Muscle layer of colon (tissue), 2 donors: ENCODE measurements around the gene TIAM1.

Experiments used
- H3K27ac ChIP-seq: one replicate; pipeline ENCODE4 v1.7.0; 2013; ENCODE audit warnings: low read depth, mild to moderate bottlenecking, low read length, moderate library complexity
- H3K27me3 ChIP-seq, 2 donors: one replicate each; pipeline ENCODE4 v1.7.0; 2013; ENCODE audit warnings: low read length in 2 of 2, mild to moderate bottlenecking in 2 of 2; ENCODE audit not compliant: insufficient read depth in 2 of 2, control insufficient read depth in 1 of 2
- H3K36me3 ChIP-seq: one replicate; pipeline ENCODE4 v1.7.0; 2013; ENCODE audit warnings: mild to moderate bottlenecking, low read length; ENCODE audit not compliant: insufficient read depth
- H3K4me1 ChIP-seq: one replicate; pipeline ENCODE4 v1.7.0; 2013; ENCODE audit warnings: mild to moderate bottlenecking, low read length; ENCODE audit not compliant: insufficient read depth
- H3K4me3 ChIP-seq, 2 donors: one replicate each; pipeline ENCODE4 v1.7.0; 2013; ENCODE audit warnings: low read length in 2 of 2, low read depth in 1 of 2, mild to moderate bottlenecking in 1 of 2, moderate library complexity in 1 of 2
- H3K9ac ChIP-seq: one replicate; pipeline ENCODE4 v1.7.0; 2013; ENCODE audit warnings: low read length
- H3K9me3 ChIP-seq: one replicate; pipeline ENCODE4 v1.7.0; 2013; ENCODE audit warnings: mild to moderate bottlenecking, low read length
- donor health status: abdominal sarcoma.
- donor health status: Adenocarcinoma of cecum.

TIAM1 gene

GRCh38 chr21:31261759-31262158, 82.3 kb downstream of the TIAM1 start:
- Histone ChIP-seq H3K27me3 (no peaks in the 10 kb centered on the region), H3K9me3 (no peaks in the 10 kb centered on the region), H3K4me3 (no peak overlapping the region), H3K9ac (no peak overlapping the region), H3K36me3 (no peaks in the 10 kb centered on the region), H3K4me1 (no peaks in the 10 kb centered on the region), H3K27ac (no peak overlapping the region)

- H3K27me3 ChIP-seq = no peaks in the 10 kb centered on the region
- no peaks in the 10 kb centered on the region for H3K36me3 ChIP-seq
Measured at GRCh38 chr21:31260790-31261189, 83.3 kb downstream of the TIAM1 start.

GRCh38 chr21:31258073-31258472, 86.0 kb downstream of the TIAM1 start:
- H3K27ac ChIP-seq = no peak overlapping the region
- H3K9ac ChIP-seq = no peak overlapping the region
- H3K27me3 ChIP-seq = no peaks in the 10 kb centered on the region
- H3K4me1 ChIP-seq = no peaks in the 10 kb centered on the region
- H3K9me3 ChIP-seq = no peaks in the 10 kb centered on the region
- H3K36me3 ChIP-seq = no peaks in the 10 kb centered on the region
- no peak overlapping the region for H3K4me3 ChIP-seq

More at GRCh38 chr21:31260790-31261189, 83.3 kb downstream of the TIAM1 start:
- Histone ChIP-seq H3K9ac (no peak overlapping the region), H3K4me3 (no peak overlapping the region), H3K9me3 (no peaks in the 10 kb centered on the region), H3K4me1 (no peaks in the 10 kb centered on the region), H3K27ac (no peak overlapping the region)

GRCh38 chr21:31257265-31257664, 86.8 kb downstream of the TIAM1 start:
- no peak overlapping the region for H3K9ac ChIP-seq
- H3K27me3 ChIP-seq = no peaks in the 10 kb centered on the region
- no peaks in the 10 kb centered on the region for H3K9me3 ChIP-seq
- no peaks in the 10 kb centered on the region for H3K4me1 ChIP-seq
- no peak overlapping the region for H3K4me3 ChIP-seq
- H3K27ac ChIP-seq = no peak overlapping the region
- no peaks in the 10 kb centered on the region for H3K36me3 ChIP-seq

GRCh38 chr21:31255896-31256295, 88.2 kb downstream of the TIAM1 start:
- Histone ChIP-seq H3K9ac (no peak overlapping the region), H3K36me3 (no peaks in the 10 kb centered on the region), H3K4me1 (no peaks in the 10 kb centered on the region), H3K4me3 (no peak overlapping the region), H3K27ac (no peak overlapping the region), H3K9me3 (no peaks in the 10 kb centered on the region), H3K27me3 (no peaks in the 10 kb centered on the region)

- no peaks in the 10 kb centered on the region for H3K4me1 ChIP-seq
Measured at GRCh38 chr21:31255036-31255435, 89.0 kb downstream of the TIAM1 start.

GRCh38 chr21:31254131-31254530, 89.9 kb downstream of the TIAM1 start:
- no peaks in the 10 kb centered on the region for H3K4me1 ChIP-seq
- H3K27ac ChIP-seq = no peak overlapping the region
- no peak overlapping the region for H3K9ac ChIP-seq

More at GRCh38 chr21:31255036-31255435, 89.0 kb downstream of the TIAM1 start:
- no peak overlapping the region for H3K9ac ChIP-seq
- H3K9me3 ChIP-seq = no peaks in the 10 kb centered on the region
- H3K27ac ChIP-seq = no peak overlapping the region
- no peaks in the 10 kb centered on the region for H3K27me3 ChIP-seq
- no peak overlapping the region for H3K4me3 ChIP-seq
- no peaks in the 10 kb centered on the region for H3K36me3 ChIP-seq

GRCh38 chr21:31253684-31254083, 90.4 kb downstream of the TIAM1 start:
- Histone ChIP-seq H3K9me3 (no peaks in the 10 kb centered on the region), H3K36me3 (no peaks in the 10 kb centered on the region), H3K4me1 (no peaks in the 10 kb centered on the region), H3K27me3 (no peaks in the 10 kb centered on the region), H3K4me3 (no peak overlapping the region), H3K9ac (no peak overlapping the region), H3K27ac (no peak overlapping the region)

More at GRCh38 chr21:31254131-31254530, 89.9 kb downstream of the TIAM1 start:
- Histone ChIP-seq H3K27me3 (no peaks in the 10 kb centered on the region), H3K9me3 (no peaks in the 10 kb centered on the region), H3K36me3 (no peaks in the 10 kb centered on the region), H3K4me3 (no peak overlapping the region)

GRCh38 chr21:31252611-31253010, 91.5 kb downstream of the TIAM1 start:
- Histone ChIP-seq H3K4me1 (no peaks in the 10 kb centered on the region), H3K9ac (no peak overlapping the region), H3K27me3 (no peaks in the 10 kb centered on the region), H3K36me3 (no peaks in the 10 kb centered on the region), H3K4me3 (no peak overlapping the region), H3K9me3 (no peaks in the 10 kb centered on the region), H3K27ac (no peak overlapping the region)

- H3K4me1 ChIP-seq = no peaks in the 10 kb centered on the region
Measured at GRCh38 chr21:31252091-31252490, 92.0 kb downstream of the TIAM1 start.

GRCh38 chr21:31251686-31252085, 92.4 kb downstream of the TIAM1 start:
- H3K4me3 ChIP-seq = no peak overlapping the region
- H3K9me3 ChIP-seq = no peaks in the 10 kb centered on the region
- no peaks in the 10 kb centered on the region for H3K27me3 ChIP-seq
- H3K9ac ChIP-seq = no peak overlapping the region
- no peak overlapping the region for H3K27ac ChIP-seq
- no peaks in the 10 kb centered on the region for H3K36me3 ChIP-seq
- H3K4me1 ChIP-seq = no peaks in the 10 kb centered on the region

More at GRCh38 chr21:31252091-31252490, 92.0 kb downstream of the TIAM1 start:
- no peak overlapping the region for H3K4me3 ChIP-seq
- no peaks in the 10 kb centered on the region for H3K9me3 ChIP-seq
- no peaks in the 10 kb centered on the region for H3K27me3 ChIP-seq
- no peak overlapping the region for H3K9ac ChIP-seq
- no peaks in the 10 kb centered on the region for H3K36me3 ChIP-seq
- H3K27ac ChIP-seq = no peak overlapping the region

- no peaks in the 10 kb centered on the region for H3K4me1 ChIP-seq
- no peaks in the 10 kb centered on the region for H3K27me3 ChIP-seq
- no peaks in the 10 kb centered on the region for H3K9me3 ChIP-seq
- H3K36me3 ChIP-seq = no peaks in the 10 kb centered on the region
- no peak overlapping the region for H3K4me3 ChIP-seq
- H3K9ac ChIP-seq = no peak overlapping the region
- H3K27ac ChIP-seq = no peak overlapping the region
Measured at GRCh38 chr21:31248598-31248997, 95.5 kb downstream of the TIAM1 start.
